ENCODE data around the gene CFAP410.

Gene CFAP410

GRCh38 chr21:44325386-44326271 is 13.6 kb downstream of the CFAP410 start:
- TF ChIP-seq, protein P1, sequence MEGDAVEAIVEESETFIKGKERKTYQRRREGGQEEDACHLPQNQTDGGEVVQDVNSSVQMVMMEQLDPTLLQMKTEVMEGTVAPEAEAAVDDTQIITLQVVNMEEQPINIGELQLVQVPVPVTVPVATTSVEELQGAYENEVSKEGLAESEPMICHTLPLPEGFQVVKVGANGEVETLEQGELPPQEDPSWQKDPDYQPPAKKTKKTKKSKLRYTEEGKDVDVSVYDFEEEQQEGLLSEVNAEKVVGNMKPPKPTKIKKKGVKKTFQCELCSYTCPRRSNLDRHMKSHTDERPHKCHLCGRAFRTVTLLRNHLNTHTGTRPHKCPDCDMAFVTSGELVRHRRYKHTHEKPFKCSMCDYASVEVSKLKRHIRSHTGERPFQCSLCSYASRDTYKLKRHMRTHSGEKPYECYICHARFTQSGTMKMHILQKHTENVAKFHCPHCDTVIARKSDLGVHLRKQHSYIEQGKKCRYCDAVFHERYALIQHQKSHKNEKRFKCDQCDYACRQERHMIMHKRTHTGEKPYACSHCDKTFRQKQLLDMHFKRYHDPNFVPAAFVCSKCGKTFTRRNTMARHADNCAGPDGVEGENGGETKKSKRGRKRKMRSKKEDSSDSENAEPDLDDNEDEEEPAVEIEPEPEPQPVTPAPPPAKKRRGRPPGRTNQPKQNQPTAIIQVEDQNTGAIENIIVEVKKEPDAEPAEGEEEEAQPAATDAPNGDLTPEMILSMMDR (IDR thresholded peaks at IDR 0.05; ENCODE audit: control insufficient read depth, extremely low read depth, insufficient read depth), result no peak

DNA sequence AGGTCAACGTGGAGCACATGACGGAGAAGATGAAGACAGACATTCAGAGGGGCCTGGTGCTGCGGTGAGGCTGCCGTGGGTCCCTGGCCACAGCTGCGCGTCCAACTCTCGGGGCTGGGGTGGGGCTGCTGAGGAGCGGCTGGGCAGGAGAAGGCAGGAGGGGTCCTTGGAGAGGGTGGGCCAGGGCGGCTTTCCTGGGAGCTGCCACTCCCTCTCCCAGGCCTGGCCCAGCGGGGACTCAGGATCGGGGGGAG is 14.4 kb downstream of the CFAP410 start:
- no peak overlapping the region for H3K4me3 ChIP-seq (ENCODE audit: low read depth, low read length)
- no peak for DNase-seq (ENCODE audit: low read depth)
- TF ChIP-seq, protein P1 (IDR thresholded peaks at IDR 0.05; ENCODE audit: control insufficient read depth, extremely low read depth, insufficient read depth), result no peak

More at GRCh38 chr21:44325386-44326271, 13.6 kb downstream of the CFAP410 start:
- DNase-seq (ENCODE audit: low read depth), result no peak
- no peak overlapping the region for H3K4me3 ChIP-seq (ENCODE audit: low read depth, low read length)

GRCh38 chr21:44324106-44324853 is 14.9 kb downstream of the CFAP410 start:
- TF ChIP-seq, protein P1 (IDR thresholded peaks at IDR 0.05; ENCODE audit: control insufficient read depth, extremely low read depth, insufficient read depth), result no peak
- H3K4me3 ChIP-seq (ENCODE audit: low read depth, low read length), result no peak overlapping the region
- DNase-seq (ENCODE audit: low read depth), result no peak

DNA sequence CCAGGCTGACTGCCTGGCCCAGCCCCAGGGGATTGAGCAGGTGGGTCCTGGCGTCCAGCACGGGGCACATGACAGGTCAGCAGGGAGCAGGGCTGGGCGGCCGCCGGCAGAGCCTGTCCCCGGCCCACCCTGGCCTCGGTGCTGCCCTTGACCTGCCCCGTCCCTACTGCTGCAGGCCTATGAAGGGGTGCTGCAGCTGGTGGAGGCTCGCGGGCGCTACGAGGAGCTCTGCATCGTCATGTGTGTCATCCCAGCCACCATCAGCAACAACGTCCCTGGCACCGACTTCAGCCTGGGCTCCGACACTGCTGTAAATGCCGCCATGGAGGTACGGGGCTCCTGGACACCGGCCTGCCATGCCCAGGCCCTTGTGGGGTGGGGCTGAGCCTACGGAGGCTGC is 15.6 kb downstream of the CFAP410 start:
- TF ChIP-seq, protein P1 (IDR thresholded peaks at IDR 0.05; ENCODE audit: control insufficient read depth, extremely low read depth, insufficient read depth), result no peak
- no peak for DNase-seq (ENCODE audit: low read depth)
- no peak overlapping the region for H3K4me3 ChIP-seq (ENCODE audit: low read depth, low read length)

- no peak for DNase-seq (ENCODE audit: low read depth)
- TF ChIP-seq, protein P1 (IDR thresholded peaks at IDR 0.05; ENCODE audit: control insufficient read depth, extremely low read depth, insufficient read depth), result no peak
- H3K4me3 ChIP-seq (ENCODE audit: low read depth, low read length), result no peak overlapping the region
Measured at GRCh38 chr21:44322621-44323325, 16.4 kb downstream of the CFAP410 start.

DNA sequence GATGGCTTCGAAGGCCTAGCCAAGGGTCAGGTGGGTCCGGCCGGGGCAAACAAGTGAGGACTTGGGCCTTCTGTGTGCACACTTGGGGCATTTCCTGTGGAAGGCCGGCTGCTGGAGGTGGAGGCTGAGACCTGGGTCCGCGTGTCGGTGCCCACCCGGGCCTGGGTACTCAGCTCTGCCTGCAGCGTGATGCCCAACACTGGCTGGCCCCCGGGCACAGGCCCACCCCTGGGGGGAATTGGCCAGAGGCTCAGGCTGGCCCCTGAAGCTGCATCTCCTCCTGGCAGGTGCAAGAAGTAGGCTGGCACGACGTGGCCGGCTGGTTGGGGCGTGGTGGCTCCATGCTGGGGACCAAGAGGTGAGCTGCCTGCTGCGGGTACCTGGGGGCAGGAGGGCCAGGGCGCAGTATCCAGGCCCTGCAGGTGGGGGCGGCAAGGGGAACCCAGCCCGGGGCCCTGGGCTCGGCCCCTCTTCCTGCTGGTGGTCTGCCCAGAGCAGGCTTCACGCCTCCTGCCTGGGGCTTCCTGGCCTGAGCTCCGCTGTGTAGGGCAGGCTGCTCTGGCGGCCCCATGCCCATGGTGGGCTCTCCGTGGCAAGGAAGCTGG is 17.2 kb downstream of the CFAP410 start:
- H3K4me3 ChIP-seq (ENCODE audit: low read depth, low read length), result no peak overlapping the region
- DNase-seq (ENCODE audit: low read depth), result no peak
- TF ChIP-seq, protein P1 (IDR thresholded peaks at IDR 0.05; ENCODE audit: control insufficient read depth, extremely low read depth, insufficient read depth), result no peak

All from LNCaP clone FGC (cell line).